Kidney capillary endothelial cell (primary cell): Measurements from ENCODE around the gene GNG13.
A peak's percentile ranks its signal among the peaks of the same experiment; 100 is the strongest.

Source experiments
- DNase-seq: peaks from one replicate; pipeline ENCODE4 v3.0.0-alpha.2; 2018; ENCODE audit warnings: low spot score

The GNG13 gene

DNA sequence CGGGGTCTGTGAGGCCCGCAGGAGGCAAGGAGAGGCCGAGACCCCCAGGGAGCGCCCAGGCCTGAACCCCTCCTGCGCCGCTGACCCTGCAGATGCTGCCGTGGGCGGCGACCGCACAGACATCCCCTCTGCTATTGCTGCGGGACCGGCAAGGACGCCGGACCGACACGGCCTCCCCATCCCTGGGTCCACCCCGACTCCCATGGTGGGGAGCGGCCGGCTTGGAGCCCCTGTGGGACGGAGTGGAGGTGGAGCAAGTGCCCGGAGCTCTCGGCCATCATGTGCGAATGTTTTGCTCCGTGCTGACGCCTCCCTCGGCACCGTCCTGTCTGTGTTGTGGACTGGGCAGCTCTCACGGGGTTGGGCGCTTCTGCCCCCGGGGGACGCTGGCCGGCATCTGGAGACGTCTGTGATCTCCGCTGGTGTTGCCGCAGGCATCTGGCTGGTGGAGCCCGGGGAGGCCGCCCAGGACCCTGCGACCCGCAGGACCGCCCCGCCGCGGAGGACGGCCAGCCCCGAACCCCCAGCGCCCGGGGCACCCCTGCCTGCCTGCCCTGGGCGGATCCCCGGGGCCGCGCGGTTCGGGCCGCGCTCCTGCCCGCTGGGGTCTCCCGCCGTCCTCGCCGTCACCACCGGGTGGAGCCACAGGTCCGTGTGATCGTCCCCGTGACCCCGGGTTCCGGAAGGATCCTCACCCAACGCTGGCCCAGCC, 12.8 kb upstream of the GNG13 start:
- DNase-seq: peak; percentile 26

DNA sequence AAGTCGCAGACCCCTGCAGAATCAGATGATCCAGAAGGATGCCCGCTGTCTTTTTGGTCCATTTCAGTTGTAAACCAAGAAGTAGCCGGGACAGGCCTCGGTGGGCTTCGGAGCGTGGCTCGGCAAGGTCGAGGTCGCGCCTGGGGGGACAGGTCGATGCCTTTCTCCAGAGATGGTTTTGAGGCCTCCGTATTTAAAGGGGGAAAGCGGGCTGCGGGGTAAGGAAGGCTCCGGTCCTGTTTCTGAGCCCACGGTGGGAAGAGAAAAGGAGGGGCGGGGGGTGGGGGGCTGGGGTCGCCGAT, 7.5 kb upstream of the GNG13 start:
- DNase-seq: no peak

DNA sequence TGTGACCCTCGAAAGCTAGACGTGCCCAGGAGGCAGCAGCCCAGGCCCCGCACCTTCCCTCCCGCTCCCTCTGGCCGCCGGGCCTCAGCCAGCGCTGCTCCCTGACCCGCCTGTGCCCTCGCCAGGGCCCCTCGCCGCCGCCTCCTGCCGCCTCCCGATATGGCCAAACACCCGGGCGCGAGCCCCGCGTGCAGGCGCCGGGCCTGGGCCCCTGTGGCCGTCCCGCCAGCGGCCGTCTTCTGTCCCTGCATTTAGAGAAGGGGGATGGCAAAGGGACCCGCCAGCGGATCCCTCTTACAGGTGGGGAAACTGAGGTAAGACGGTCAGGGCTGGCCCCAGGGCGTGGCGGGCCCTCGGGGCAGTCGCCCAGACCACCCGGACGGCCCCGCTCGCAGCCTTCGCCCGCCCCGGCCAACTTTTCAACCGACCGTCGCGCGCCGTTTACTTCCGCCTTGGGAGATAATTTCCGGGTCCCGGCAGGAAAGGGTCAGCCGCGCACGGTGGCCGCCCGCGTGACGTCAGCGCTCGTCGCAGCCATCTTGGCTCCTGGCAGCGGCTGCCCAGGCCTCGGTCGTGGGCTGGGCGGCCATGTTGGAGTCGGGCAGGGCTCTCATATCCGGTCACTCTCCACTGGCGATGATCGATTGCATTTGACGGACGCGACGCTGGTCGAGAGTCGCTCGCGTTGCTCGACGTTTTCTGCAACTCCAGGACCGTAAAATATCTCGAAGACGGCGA, 7.0 kb upstream of the GNG13 start:
- peak; percentile 89 for DNase-seq

DNA sequence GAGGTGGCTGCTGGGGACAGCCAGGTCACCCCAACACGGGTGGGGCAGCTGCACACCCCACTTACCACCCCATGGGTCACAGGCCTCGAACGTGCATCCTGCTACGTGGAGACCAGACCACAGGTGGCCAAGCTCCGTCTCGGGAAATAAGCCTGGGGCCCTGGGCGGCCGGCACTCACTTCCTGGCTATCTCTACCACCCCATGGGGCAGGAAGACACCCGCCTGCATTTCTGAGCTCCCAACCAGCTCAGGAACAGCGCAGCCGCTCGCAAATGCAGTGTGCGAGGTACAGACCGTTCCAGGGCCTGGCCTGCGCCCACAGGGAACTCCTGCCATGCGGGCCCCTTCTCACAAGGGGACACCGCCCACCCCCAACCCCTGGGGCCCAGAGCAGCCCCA, 4.9 kb upstream of the GNG13 start:
- DNase-seq: no peak

DNA sequence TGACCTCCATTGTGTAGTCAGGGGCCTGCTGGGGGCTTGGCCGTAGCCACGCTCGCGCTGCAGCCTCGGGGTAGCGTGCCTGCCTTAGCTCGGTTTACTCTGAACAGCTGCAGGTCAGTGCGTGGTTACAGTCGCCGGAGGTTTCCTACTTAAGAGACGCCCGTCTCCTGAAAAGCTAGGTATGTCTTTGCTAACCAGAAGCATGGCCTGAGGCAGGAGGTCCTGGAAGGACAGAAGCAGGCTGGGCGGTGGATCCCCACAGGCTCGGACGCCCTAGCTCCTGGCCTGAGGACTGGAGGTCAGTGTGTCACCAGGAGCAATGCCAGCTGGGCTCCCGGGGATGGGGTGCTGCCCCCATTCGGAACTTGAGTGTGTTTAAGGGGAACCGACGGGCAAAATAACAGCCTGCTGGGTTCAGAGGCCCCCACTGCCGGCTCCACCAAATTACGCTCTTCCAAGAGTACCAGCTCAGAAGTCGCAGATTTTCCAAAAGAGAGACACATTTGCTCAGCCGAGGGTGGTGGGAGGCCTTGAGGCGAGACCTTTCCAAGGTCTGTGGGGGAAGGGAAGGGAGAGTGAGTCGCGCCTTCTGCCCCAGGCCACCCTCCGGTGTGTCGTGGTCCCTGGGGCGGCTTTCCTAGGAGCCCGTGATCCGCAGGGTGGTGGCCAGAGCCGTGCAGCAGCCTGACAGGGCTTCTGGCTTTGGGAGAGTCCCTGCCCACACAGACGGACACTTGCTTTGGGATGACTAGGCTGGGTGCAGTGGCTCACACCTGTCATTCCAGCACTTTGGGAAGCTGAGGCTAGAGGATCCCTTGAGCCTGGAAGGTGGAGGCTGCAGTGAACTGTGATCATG, 3.9 kb upstream of the GNG13 start:
- DNase-seq: no peak

DNA sequence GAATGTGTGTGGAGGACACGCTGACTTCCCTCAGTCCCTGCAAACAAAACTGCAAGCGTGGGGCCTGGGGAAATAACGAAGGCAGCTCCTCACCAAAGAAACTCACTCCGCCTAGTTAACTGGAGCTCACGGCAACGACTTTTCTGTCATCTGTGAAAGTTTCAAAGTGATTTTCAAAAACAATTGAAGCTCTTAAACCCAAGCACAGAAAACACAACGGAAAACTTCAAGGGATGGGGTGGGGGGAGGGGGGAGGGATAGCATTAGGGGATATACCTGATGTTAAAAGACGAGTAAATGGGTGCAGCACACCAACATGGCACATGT, 3.2 kb upstream of the GNG13 start:
- DNase-seq: no peak

DNA sequence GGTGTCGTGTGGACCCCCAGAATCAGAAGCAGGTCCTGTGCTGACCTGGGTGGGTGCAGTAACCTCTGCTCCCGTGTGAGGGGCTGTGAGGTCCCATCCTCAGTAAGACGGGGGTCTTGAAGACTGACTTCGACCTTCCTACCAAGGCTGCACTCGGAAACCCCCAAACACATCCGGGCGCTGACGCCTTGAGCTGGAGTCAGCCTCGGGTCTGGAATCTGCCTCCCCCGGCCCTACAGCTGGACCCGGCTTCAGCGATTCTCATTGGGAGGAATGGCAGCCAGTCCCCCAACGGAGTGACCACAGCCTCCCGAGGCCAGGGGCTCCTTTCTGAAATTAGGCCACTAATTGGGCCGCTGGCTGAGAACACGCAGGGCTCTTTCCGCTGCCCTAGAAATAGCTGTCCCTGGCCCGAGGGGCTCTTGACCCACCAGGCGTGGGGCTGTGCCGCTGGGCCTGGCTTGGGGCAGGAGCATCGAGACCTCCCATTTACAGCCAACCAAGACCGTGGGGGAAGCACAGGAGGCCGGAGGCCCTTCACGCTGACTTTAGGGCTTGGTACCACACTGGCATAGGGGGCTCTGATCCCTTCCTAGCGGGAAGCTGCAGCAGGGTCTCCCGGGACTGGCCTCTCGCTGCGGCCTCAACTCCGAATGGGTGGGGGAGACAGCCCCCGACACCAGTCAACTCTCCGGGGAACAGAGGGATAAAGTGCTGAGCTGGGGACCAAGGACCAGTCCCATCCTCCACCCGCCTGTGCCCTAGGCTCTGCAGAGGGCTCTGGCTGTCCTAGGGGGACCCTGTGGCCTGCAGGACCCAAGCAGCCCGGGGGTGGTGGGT, 2.6 kb upstream of the GNG13 start:
- no peak for DNase-seq

DNA sequence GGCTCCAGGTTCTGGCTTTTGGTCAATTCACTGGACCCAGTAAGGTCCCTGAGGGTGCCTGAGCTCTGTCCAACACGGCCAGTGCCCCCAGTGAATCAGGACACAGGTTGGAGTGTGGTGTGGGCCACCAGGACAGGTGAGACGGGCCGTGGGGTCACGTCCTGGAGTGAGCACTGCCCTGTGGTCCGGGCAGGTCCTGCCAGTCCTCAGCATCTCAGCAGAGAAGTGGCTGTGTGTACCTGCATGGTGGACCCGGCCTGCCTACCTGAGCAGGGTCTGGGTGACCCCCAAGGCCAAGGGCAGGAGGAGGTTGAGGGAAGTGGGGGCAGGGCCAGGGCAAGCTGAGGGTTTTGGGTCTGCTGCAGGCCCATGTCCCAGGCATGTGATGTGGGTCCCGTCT, 1.9 kb upstream of the GNG13 start:
- no peak for DNase-seq

DNA sequence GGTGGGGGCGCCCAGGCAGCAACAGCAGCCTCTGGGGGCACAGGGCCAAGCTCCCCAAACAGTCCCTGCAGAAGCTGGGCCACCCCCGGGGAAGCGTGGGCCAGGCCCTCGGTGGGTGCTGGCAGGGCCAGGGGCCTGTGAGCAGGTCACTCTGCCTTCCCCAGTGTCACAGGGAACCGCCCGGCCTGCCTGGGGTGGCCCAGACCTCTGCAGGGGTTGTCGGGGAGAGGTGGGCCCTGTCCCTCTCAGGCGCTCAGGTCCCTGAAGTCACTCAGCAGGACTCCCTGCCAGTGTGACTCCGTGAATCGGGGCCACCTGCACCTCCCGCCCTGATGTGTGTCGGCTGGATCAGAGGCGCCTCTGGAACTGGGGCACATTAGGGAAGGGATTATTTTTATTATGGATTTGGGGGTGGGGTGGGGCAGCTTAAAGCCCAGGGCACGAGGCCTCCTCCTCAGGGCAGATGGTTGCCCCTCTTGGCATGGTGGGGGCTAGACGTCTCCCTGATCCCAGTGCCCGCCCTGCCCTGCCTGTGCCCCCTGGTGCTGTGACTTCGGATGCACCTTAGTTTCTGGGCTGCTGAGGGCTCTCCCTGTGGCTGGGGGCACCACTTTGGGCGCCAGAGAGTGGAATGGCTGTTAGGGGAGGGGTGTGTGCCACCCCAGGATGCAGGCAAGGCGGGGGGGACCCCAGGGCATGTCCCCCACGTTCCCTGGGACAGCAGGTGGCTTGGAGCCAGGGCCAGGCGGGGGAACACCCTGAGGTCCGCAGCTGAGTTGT, 1.2 kb upstream of the GNG13 start:
- no peak for DNase-seq

DNA sequence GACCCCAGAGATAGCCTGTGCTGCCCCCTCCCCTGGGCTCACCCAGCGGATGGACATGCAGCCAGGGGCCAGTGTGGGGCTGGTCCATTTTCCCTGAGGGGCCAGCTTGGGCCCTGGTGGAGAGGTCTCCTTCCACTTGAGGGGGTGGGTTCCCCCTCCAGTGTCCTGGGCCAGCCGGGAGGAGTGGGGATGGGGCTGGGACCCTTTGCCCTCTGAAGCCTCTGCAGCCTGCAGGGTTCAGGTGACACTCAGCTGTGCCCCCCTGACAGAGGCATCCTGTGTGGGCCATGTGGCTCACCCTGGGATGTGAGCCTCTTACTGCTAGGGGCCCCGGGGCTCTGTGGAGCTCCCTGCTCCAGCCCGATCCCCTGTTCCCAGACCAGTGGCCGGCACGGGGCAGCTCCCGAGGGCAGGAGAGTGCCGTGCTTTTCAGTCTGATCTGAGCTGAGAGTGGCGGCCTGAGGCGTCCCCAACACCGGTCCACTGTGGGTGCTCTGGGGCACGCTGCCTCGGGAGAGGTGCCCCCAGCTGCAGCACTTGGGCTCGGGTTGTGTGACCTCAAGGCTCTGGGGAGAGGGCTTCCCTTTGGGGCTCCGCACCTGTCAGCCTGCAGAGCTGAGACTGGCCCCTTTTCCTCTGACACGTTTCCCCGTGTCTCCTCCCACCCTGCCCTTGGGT, 439 bp upstream of the GNG13 start:
- DNase-seq: no peak

DNA sequence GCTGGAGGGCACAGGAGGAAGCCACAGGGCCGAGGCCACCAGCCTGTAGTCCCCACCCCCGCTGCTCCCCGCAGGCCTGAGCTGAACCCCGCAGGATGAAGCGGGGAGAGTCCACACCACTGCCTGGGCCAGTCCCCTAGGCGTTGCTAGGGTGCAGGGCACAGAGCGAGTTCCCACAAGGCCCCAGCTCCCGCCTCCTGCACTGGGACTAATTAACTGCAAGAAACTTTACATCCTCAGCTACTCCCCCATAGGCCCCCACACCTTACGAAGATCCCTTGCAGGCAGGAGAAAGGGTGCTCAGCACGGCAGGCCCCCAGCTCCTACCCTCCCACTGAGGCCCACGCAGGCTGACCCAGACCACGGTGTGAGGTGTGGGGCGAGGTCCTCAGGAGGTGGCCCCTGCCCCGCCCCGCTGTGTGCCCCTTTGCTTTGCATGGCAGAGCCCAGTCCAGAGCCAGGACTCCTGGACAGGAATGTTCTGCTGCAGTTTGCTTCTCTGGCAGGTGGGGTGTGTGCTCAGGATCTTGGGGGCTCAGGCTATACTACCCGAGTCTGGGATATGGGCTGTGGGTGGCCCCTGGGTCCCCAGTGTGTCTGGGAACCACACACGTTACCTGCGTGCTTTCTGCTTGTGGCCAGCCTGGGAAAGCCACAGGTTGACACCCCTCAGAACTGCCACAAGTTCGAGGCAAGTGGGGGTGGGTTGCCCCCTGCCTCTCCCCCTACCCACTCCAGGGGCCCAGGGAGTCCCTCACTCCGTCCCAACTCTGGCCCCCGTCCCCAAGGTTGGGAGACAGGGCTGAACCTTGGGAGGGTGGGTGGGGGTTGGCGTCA, 1.2 kb downstream of the GNG13 start:
- DNase-seq: no peak

DNA sequence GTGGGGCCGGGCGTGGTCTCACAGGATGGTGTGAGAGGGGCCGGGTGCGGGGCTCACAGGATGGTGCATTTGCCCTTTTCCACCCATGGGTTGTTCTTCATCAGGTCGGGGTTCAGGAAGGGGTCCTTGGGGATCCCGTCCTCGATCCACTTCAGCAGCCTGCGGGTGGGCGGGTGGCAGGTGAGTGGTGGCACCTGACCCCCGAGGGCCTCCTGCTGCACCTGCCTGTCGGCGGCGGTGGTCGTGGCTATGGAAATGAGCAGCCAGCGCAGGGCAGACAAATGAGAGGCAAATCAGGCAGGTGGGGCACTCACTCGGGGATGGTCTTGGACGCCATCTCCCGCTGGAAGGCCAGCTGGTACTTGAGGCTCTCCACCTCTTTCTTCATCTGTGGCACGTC, 1.9 kb downstream of the GNG13 start:
- no peak for DNase-seq

DNA sequence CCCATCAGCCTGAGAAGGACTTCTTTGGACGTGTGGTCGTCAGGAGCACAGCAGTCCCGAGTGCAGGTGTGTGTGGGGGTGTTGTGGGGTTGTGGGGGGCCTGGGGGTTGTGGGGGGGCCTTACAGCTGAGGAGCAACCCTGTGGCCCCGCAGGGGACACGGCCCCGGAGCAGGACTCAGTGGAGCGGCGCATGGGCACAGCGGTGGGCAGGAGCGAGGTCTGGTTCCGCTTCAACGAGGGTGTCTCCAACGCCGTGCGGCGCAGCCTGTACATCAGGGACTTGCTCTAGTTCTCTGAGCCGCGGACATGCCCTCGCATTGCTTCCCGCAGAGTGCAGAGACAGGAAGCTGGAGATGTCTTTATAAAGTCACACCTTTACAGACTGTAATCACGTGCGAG, 2.8 kb downstream of the GNG13 start:
- DNase-seq: no peak

DNA sequence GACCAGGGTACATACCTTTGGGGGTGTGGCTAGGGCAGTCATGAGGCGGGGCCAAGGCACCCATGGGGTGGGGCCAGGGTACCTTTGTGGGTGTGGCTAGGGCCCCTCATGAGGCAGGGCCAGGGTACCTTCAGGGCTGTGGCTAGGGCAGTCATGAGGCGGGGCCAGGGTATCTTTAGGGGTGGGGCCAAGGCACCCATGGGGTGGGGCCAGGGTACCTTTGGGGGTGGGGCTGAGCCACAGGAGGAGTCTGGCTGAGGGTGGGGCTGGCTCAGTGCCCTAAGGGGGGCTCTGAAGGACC, 3.5 kb downstream of the GNG13 start:
- no peak for DNase-seq

DNA sequence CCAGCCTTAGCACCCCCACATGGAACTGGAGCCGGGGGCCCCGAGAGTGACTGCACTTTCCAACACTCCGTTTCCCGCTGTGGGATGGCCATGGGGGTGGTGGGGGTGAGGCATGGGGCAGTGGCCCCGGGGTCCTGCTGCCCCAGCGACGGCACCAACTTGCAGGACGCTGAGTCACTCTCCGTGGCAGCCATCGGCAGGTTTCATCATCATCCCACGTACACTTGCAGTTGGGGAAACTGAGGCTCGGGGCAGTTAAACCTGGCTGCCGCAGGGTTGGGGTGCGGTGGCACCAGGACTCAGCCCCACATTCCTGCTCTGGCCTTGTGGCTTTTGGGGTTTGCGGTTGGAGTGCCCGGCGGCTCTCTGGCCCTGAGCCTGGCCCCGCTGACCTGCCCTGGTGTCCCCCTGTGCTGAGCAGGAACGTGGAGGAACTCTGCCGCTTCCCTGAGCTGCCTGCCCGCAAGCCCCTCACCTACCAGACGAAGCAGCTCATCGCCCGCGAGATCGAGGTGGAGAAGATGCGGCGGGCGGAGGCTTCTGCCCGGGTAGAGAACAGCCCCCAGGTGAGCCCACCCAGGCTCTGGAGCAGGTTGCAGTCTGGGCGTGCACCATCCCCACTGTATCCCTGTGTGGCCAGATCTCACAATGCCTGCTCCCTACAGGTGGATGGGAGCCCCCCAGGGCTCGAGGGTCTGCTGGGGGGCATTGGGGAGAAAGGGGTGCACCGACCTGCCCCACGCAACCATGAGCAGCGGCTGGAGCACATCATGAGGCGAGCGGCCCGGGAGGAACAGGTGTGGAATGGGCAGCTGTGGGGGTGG, 4.0 kb downstream of the GNG13 start:
- no peak for DNase-seq

DNA sequence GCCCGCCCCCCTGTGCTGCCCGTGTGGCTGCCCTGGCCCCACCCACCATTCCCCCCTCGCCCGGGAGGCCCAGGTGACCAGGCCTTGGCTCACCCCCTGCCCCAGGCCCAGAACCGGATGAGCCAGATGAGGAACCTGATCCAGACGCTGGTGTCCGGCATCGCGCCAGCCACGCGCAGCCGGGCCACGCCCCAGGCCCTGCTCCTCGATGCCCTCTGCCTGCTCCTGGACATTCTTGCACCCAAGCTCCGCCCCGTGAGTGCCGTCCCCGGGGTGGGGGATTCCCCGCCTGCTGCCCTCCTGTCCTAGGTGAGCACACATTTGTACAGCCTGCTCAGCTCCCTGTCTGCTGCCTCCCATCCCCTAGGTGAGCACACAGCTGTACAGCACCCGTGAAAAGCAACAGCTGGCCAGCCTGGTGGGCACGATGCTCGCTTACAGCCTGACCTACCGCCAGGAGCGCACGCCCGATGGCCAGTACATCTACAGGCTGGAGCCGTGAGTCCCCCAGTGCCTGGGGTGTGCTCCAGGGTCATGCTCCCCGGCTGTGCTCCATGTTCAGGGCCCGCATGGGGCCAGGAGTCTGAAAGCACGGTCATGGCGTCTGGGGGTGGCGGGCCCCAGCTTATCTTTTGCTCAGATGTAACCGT, 4.8 kb downstream of the GNG13 start:
- no peak for DNase-seq

DNA sequence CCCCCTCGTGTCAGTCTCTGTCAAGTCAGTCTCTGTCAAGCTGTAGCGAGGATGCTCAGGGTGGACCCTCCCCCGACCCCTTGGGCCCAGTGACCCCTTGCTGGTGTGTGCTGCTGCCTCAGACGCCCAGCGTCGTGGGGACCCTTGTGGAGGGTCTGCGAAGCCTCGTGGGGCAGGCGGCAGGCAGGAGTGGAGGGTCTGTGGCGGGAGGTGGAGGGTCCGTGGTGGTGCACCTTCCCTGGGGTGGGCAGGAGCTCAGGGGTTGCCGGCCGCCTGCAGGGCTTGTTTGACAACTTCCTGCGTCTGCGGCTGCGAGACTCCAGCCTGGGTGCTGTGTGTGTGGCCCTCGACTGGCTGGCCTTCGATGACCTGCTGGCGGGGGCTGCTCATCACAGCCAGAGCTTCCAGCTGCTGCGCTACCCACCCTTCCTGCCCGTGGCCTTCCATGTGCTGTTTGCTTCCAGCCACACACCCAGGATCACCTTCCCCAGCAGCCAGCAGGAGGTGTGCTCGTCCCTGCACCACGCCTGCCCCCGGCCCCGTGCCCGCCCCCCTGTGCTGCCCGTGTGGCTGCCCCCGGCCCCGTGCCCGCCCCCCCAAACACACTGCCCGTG, 5.6 kb downstream of the GNG13 start:
- DNase-seq: no peak

DNA sequence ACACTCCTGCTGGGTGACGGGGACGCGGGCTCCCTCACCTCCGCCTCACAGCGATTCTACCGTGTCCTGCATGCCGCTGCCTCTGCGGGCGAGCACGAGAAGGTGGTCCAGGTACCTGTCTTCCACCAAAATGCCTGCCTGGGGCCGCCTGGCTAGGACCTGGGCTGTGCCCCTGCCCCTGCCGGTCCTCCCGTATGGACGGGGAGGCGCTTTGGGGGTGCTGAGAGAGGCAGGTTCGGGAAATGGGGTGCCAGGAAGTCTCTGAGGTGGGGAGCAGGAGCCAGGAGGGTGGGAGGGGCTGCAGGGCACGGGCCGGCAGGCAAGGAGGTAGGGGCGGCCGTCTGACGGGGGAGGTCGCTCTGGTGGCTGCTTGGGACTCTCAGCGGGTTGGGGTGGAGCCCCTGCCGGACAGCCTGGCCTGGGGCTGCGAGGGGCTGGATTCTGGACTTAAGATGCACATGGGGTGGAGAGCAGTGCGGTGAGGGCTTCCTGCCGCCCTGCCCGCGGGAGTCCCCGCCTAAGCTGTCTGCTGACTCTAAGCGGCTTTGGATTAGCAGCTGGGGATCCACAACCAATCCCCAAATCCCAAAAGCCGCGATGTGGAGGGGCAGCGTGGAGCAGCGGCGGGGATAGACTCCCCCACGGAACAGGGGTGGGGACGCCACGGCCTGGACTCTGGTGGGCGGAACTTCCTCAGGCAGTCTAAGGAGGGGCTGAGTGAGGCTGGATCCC, 6.3 kb downstream of the GNG13 start:
- DNase-seq: no peak
